Osteoblast (primary cell): ENCODE measurements around the gene YJEFN3. TPM values are rescaled to one million over a fixed set of nuclear protein-coding genes. Genes with fewer than 3 reads are reported as not detected.

ENCODE experiments used
- DNase-seq: peaks from one replicate; pipeline ENCODE4 v3.0.0; 2011; ENCODE audit warnings: low spot score, mixed read lengths; ENCODE audit not compliant: insufficient read length; ENCODE audit errors: missing footprints
- H2AFZ ChIP-seq: 2 replicates; pipeline ENCODE4 v1.6.0; 2011; ENCODE audit warnings: mild to moderate bottlenecking, low read length
- H3K27ac ChIP-seq: 2 replicates; pipeline ENCODE4 v1.5.1; 2011; ENCODE audit warnings: mild to moderate bottlenecking, low read depth, low read length, moderate library complexity
- H3K27me3 ChIP-seq: 2 replicates; pipeline ENCODE4 v1.6.0; 2012; ENCODE audit warnings: mild to moderate bottlenecking, control low read depth, inconsistent platforms, low read length, moderate library complexity; ENCODE audit not compliant: insufficient read depth
- H3K36me3 ChIP-seq: 2 replicates; pipeline ENCODE4 v1.5.1; 2011; ENCODE audit warnings: mild to moderate bottlenecking, low read length, control low read depth, moderate library complexity; ENCODE audit not compliant: insufficient read depth
- H3K4me1 ChIP-seq: 2 replicates; pipeline ENCODE4 v1.5.1; 2011; ENCODE audit warnings: mild to moderate bottlenecking, low read length, control low read depth, moderate library complexity; ENCODE audit not compliant: insufficient read depth
- H3K4me2 ChIP-seq: 2 replicates; pipeline ENCODE4 v1.6.0; 2011; ENCODE audit warnings: mild to moderate bottlenecking, low read length; ENCODE audit not compliant: insufficient read depth
- H3K4me3 ChIP-seq: fragments of 200-600 bp; sonication (generic); 3 replicates; pipeline ENCODE4 v1.5.1; 2012; ENCODE audit warnings: mild to moderate bottlenecking, low read length, inconsistent platforms; ENCODE audit not compliant: insufficient read depth
- H3K79me2 ChIP-seq: 2 replicates; pipeline ENCODE4 v1.6.0; 2012; ENCODE audit warnings: mild to moderate bottlenecking, low read length, control low read depth, inconsistent platforms; ENCODE audit not compliant: insufficient read depth
- H3K9me3 ChIP-seq: 2 replicates; pipeline ENCODE4 v1.5.1; 2011; ENCODE audit warnings: low read depth, low read length, control low read depth
- H4K20me1 ChIP-seq: 2 replicates; pipeline ENCODE4 v1.6.0; 2012; ENCODE audit warnings: mild to moderate bottlenecking, low read length, control low read depth; ENCODE audit not compliant: insufficient read depth
- CTCF ChIP-seq: IDR thresholded peaks from 2 replicates; pipeline ENCODE4 v1.5.1; 2011; ENCODE audit warnings: mild to moderate bottlenecking, low read depth, low read length, moderate library complexity; ENCODE audit errors: extremely low read depth
- total RNA-seq: library from RNA; depleted of rRNA; stranded (reverse); fragments of >200 nt; gene quantifications from 2 replicates; pipeline ENCODE4 v1.2.3, GENCODE V29; 2012

The YJEFN3 gene
- total RNA-seq, 1 donor = under 0.01 TPM

- Histone ChIP-seq H3K4me1 (peaks cover 11% of the 10 kb centered on the region), H3K27me3 (peaks cover 14% of the 10 kb centered on the region), H4K20me1 (no peaks in the 10 kb centered on the region), H3K9me3 (no peaks in the 10 kb centered on the region), H3K4me2 (no peak overlapping the region), H3K4me3 (no peak overlapping the region), H3K79me2 (no peaks in the 10 kb centered on the region), H3K36me3 (no peaks in the 10 kb centered on the region), H2AFZ (no peak overlapping the region), H3K27ac (no peak overlapping the region)
- DNase-seq = peak; percentile 97
- TF ChIP-seq CTCF = no peak
These were observed 12.2 kb downstream of the YJEFN3 start for GRCh38 chr19:19540715-19541515.

DNA sequence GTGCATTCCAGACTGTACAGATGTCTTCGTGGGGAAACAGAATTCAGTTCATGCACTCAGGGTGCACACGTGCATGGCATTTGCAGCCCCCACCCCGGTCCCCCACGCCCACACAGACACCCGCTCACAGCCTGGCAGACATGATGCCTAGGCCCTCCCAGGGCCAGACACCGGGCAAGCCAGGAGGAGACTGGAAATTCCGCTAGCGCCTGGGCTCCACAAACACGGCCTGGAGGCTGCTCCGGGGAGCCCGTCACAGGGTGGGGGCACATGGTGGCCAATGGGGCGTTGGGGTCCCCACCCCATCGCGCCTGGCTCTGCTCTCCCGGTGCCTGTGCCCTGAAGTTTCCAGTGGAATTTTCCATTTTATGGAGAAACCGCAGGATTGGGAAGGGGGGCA, 12.9 kb downstream of the YJEFN3 start:
- Histone ChIP-seq H3K27me3 (peaks cover 14% of the 10 kb centered on the region), H3K36me3 (no peaks in the 10 kb centered on the region), H3K27ac (no peak overlapping the region), H3K4me3 (no peak overlapping the region), H4K20me1 (no peaks in the 10 kb centered on the region), H3K9me3 (no peaks in the 10 kb centered on the region), H3K79me2 (no peaks in the 10 kb centered on the region), H3K4me2 (no peak overlapping the region), H2AFZ (no peak overlapping the region), H3K4me1 (peaks cover 11% of the 10 kb centered on the region)
- DNase-seq = peak; percentile 81
- no peak for TF ChIP-seq CTCF

GRCh38 chr19:19542507-19542906, 13.8 kb downstream of the YJEFN3 start:
- no peak overlapping the region for H3K27ac ChIP-seq
- H3K27me3 ChIP-seq = peaks cover 14% of the 10 kb centered on the region
- peaks cover 11% of the 10 kb centered on the region for H3K4me1 ChIP-seq
- no peak overlapping the region for H2AFZ ChIP-seq
- H3K79me2 ChIP-seq = no peaks in the 10 kb centered on the region
- H3K4me2 ChIP-seq = no peak overlapping the region
- no peaks in the 10 kb centered on the region for H3K36me3 ChIP-seq
- H4K20me1 ChIP-seq = no peaks in the 10 kb centered on the region
- no peak for TF ChIP-seq CTCF
- H3K9me3 ChIP-seq = no peaks in the 10 kb centered on the region
- DNase-seq = peak; percentile 87
- H3K4me3 ChIP-seq = no peak overlapping the region

DNA sequence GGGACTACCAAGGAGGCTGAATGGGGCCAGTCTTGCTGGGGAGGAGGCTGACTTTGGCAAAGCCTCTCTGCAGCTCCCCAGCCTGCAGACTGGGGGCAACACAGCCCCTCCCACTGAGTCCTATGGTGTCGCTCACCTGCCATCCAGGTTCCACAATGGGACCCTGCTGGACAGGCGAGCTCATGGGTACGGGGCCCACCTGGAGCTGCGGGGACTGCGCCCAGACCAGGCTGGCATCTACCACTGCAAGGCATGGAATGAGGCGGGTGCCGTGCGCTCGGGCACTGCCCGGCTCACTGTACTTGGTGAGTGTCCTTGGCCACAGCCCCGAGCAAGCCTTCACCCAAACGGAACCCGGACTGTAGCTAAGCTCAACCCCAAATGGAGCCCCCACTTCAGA, 14.4 kb downstream of the YJEFN3 start:
- no peaks in the 10 kb centered on the region for H4K20me1 ChIP-seq
- H3K79me2 ChIP-seq = no peaks in the 10 kb centered on the region
- H3K27ac ChIP-seq = no peak overlapping the region
- no peak overlapping the region for H3K4me2 ChIP-seq
- H3K27me3 ChIP-seq = peaks cover 9% of the 10 kb centered on the region
- no peak overlapping the region for H3K4me3 ChIP-seq
- peak; percentile 83 for DNase-seq
- H3K4me1 ChIP-seq = peaks cover 11% of the 10 kb centered on the region
- no peak overlapping the region for H2AFZ ChIP-seq
- H3K9me3 ChIP-seq = no peaks in the 10 kb centered on the region
- no peaks in the 10 kb centered on the region for H3K36me3 ChIP-seq
- no peak for TF ChIP-seq CTCF
